Cardiac fibroblast (primary cell): ENCODE data around the gene CADM2.
A peak's percentile ranks its signal among the peaks of the same experiment; 100 is the strongest.

Source experiments
- DNase-seq, 2 donors: peaks; one replicate each; pipeline versions ENCODE4 v3.0.0 to v3.0.0-alpha.2; 2010; ENCODE audit warnings: low read depth in 2 of 2
- H3K4me3 ChIP-seq, 2 donors: replicated peaks in 1 of 2; 1 replicate in 1 of 2; 2 replicates in 1 of 2; pipeline ENCODE4 v1.5.1; 2011; ENCODE audit warnings: low read depth in 2 of 2, low read length in 2 of 2, mild to moderate bottlenecking in 2 of 2, moderate library complexity in 1 of 2
- TF ChIP-seq, protein P1 (sequence below): IDR thresholded peaks from one replicate; pipeline ENCODE4 v1.5.1; 2011; ENCODE audit warnings: low read depth, mild to moderate bottlenecking, low read length, inconsistent platforms

The CADM2 gene

GRCh38 chr3:85387913-85388505, 429.2 kb downstream of the CADM2 start:
- H3K4me3 ChIP-seq: no peak overlapping the region
- TF ChIP-seq, protein P1, sequence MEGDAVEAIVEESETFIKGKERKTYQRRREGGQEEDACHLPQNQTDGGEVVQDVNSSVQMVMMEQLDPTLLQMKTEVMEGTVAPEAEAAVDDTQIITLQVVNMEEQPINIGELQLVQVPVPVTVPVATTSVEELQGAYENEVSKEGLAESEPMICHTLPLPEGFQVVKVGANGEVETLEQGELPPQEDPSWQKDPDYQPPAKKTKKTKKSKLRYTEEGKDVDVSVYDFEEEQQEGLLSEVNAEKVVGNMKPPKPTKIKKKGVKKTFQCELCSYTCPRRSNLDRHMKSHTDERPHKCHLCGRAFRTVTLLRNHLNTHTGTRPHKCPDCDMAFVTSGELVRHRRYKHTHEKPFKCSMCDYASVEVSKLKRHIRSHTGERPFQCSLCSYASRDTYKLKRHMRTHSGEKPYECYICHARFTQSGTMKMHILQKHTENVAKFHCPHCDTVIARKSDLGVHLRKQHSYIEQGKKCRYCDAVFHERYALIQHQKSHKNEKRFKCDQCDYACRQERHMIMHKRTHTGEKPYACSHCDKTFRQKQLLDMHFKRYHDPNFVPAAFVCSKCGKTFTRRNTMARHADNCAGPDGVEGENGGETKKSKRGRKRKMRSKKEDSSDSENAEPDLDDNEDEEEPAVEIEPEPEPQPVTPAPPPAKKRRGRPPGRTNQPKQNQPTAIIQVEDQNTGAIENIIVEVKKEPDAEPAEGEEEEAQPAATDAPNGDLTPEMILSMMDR: no peak
- no peak for DNase-seq

- TF ChIP-seq, protein P1: no peak
- no peak for DNase-seq
- no peak overlapping the region for H3K4me3 ChIP-seq
Observed at GRCh38 chr3:85394424-85394823, 435.6 kb downstream of the CADM2 start.

DNA sequence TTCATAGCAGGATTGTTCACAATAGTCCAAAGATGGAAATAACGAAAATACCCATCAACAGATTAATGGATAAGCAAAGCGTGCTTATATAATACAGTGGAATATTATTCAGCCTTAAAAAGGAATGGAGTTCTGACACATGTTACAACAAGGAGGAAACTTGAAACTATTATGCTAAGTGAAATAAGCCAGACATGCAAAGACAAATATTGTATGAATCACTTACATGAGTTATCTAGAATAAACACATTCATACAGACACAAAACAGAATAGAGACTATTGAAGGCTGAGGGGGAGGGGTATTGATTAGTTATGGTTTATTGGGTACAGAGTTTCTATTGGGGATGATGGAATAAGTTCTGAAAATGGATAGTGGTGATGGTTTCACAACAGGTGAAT, 438.6 kb downstream of the CADM2 start:
- DNase-seq: no peak
- TF ChIP-seq, protein P1: no peak
- no peak overlapping the region for H3K4me3 ChIP-seq

DNA sequence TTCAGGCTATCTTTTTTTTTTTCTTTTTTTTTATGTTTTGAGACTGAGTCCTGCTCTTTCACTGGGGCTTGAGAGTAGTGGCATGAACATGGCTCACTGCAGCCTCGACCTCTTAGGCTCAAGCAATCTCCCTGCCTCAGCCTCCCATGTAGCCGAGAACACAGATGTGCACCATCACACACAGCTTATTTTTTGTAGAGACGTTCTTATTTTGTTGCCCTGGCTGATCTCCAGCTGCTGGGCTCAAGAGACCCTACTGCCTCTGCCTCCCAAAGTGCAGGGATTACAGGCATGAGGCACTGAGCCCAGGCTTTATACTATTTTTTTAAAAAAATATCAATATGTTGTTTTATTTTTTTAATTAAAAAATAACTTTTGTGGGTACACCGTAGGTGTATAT, 467.3 kb downstream of the CADM2 start:
- no peak overlapping the region for H3K4me3 ChIP-seq
- no peak for DNase-seq
- TF ChIP-seq, protein P1: no peak

DNA sequence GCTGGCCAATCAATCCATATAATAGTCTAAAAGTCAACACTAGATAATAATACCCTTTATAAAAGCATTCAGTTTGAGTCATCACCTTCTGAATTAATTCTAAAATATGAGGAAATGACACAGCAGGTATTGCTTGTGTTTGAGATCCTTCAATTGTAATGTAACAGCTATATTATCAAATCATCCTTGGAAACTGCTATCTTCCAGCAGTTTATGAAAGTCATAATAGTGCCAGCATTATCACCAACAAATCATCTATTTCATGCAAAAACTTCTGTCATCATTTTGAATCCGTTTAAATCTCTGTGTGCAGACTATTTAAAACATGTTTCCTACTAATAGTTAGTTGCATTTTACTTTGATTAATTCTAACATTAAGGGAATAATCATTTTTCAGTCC, 468.7 kb downstream of the CADM2 start:
- TF ChIP-seq, protein P1: no peak
- no peak for DNase-seq
- H3K4me3 ChIP-seq: no peak overlapping the region

GRCh38 chr3:85432081-85432480, 473.3 kb downstream of the CADM2 start:
- DNase-seq: peak in 1 of 2 donors; percentile 35
- no peak overlapping the region for H3K4me3 ChIP-seq
- TF ChIP-seq, protein P1: no peak

- TF ChIP-seq, protein P1: no peak
- peak in 1 of 2 donors; percentile 33 for DNase-seq
- no peak overlapping the region for H3K4me3 ChIP-seq
Observed at GRCh38 chr3:85433319-85433718, 474.5 kb downstream of the CADM2 start.
